ENCODE results near the gene DTX2. TPM values are rescaled to one million over a fixed set of nuclear protein-coding genes. Genes with fewer than 3 reads are reported as not detected.
"Not testable (repeated sequence)": the region's sequence is repeated elsewhere in the genome, so short reads cannot be mapped to it uniquely, and the experiment has no call there.

The DTX2 gene
- total RNA-seq, 1 donor from 2014 or later = 23.3 TPM

DNA sequence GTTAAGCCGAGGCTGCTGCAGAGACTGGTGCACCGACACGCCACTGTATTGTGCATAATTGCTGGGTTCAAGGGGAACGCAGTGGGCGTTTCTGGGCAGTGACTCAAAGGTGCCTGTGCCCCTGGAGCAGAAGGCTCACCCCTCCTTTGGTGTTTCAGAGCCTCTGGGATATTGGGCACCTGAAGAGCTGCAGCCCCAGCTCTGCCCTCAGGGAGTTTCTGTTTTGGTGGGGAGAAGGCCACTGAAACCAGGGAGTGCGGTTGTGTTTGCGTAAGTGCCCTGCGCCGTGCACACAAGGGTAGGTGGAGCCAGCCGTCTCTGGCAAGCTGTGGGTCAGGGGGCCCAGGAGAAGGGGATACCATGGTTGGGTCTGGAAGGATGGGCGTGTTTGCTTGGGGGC lies 14.8 kb downstream of the DTX2 start:
- not testable (repeated sequence) for H3K36me3 Mint-ChIP-seq (ENCODE audit: unreplicated experiment); DNase-seq; H3K27ac Mint-ChIP-seq (ENCODE audit: unreplicated experiment); H3K27me3 Mint-ChIP-seq (ENCODE audit: unreplicated experiment); H3K4me3 Mint-ChIP-seq (ENCODE audit: unreplicated experiment); H3K4me1 Mint-ChIP-seq (ENCODE audit: low read depth, unreplicated experiment); H3K9me3 Mint-ChIP-seq (ENCODE audit: unreplicated experiment)

DNA sequence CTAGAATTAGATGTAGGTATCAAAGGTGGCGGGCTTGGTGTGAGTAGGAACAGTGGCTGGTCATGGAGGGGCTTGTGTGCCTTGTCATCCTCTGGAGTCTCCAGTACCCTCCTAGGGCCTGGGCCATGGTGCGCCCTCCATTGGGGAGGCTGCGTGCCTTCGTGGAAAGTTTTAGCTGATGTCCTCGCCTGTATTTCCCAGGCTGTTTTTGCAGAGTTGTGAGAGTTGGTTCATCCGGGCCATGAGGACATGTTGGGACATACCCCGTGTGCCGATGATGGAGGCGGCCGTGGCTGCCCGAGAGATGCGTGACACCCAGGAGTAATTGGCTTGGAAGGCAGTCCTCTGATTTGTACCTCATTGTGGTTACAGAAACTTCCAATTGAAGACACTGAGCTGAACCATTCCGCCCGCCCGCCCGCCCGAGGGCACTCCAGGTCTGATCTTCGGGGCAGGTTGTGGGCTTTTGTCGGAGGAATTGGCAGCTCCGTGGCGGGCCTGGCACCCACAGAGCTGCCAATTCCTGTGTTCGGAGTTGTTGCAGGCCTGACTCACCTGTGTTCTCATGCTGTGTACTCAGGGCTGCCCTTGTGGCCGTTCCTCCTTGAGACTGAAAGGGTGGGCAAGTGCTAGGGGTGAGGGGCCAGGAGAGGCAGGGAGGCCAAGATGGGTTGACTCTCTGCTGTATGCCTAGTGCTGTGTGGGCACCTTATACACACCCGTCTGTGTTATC lies 15.4 kb downstream of the DTX2 start:
- not testable (repeated sequence) for H3K27ac Mint-ChIP-seq (ENCODE audit: unreplicated experiment); DNase-seq; H3K4me1 Mint-ChIP-seq (ENCODE audit: low read depth, unreplicated experiment); H3K4me3 Mint-ChIP-seq (ENCODE audit: unreplicated experiment); H3K27me3 Mint-ChIP-seq (ENCODE audit: unreplicated experiment); H3K9me3 Mint-ChIP-seq (ENCODE audit: unreplicated experiment); H3K36me3 Mint-ChIP-seq (ENCODE audit: unreplicated experiment)

DNA sequence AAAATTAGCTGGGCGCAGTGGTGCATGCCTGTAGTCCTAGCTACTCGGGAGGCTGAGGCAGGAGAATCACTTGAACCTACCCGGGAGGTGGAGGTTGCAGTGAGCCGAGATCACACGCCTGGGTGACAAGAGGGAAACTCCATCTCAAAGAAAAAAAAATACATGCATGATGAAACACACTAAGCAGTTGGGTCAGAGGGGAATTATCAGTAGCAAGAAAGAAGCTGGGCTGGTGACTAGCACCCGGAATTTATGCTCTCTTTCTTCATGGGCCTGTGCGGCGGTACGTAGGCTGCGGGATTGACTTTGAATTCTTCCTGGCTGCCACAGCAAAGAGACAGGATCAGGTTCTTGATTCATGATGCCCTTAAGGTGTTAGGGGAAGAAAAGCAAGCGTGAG lies 18.1 kb downstream of the DTX2 start:
- H3K36me3 Mint-ChIP-seq (ENCODE audit: unreplicated experiment); H3K4me1 Mint-ChIP-seq (ENCODE audit: low read depth, unreplicated experiment); H3K27me3 Mint-ChIP-seq (ENCODE audit: unreplicated experiment); H3K9me3 Mint-ChIP-seq (ENCODE audit: unreplicated experiment); H3K27ac Mint-ChIP-seq (ENCODE audit: unreplicated experiment); DNase-seq; H3K4me3 Mint-ChIP-seq (ENCODE audit: unreplicated experiment): not testable (repeated sequence)

DNA sequence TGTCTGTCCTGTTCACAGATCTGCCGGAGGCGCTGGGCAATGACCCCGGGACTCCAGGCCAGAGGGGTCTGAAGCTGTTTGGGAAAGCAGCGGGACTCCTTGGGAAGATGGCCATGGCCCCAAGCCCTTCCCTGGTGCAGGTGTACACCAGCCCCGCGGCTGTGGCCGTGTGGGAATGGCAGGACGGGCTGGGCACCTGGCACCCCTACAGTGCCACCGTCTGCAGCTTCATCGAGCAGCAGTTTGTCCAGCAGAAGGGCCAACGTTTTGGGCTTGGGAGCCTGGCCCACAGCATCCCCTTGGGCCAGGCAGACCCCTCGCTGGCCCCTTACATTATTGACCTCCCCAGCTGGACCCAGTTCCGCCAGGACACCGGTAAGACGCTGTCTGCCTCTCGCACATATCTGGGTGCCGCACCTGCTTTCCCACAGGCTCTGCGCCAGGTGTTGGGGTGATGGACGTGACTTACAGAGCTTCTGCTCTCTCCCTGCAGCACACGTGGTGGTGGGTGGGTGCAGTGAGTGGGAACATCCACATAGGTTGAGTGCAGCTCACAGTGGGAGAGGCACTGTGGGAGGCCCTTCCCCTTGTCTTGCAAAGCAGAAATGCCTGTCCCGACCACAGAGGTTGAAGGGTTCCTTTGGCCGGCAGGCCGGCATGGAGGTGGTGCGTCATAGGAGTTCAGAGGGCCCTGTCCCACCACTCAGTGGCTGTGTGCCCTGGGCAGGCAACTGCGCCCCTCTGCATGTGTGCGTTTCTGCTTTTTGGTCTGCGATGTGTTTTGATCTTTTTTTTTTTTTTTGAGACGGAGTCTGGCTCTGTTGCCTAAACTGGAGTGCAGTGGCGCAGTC lies 19.1 kb downstream of the DTX2 start:
- not testable (repeated sequence) for H3K9me3 Mint-ChIP-seq (ENCODE audit: unreplicated experiment); H3K27ac Mint-ChIP-seq (ENCODE audit: unreplicated experiment); H3K4me1 Mint-ChIP-seq (ENCODE audit: low read depth, unreplicated experiment); DNase-seq; H3K4me3 Mint-ChIP-seq (ENCODE audit: unreplicated experiment); H3K36me3 Mint-ChIP-seq (ENCODE audit: unreplicated experiment); H3K27me3 Mint-ChIP-seq (ENCODE audit: unreplicated experiment)

DNA sequence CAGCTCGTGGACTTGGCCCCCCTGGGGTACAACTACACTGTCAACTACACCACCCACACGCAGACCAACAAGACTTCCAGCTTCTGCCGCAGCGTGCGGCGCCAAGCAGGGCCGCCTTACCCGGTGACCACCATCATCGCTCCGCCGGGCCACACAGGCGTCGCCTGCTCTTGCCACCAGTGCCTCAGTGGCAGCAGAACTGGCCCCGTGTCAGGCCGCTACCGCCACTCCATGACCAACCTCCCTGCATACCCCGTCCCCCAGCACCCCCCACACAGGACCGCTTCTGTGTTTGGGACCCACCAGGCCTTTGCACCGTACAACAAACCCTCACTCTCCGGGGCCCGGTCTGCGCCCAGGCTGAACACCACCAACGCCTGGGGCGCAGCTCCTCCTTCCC lies 21.2 kb downstream of the DTX2 start:
- DNase-seq; H3K36me3 Mint-ChIP-seq (ENCODE audit: unreplicated experiment); H3K9me3 Mint-ChIP-seq (ENCODE audit: unreplicated experiment); H3K27ac Mint-ChIP-seq (ENCODE audit: unreplicated experiment); H3K27me3 Mint-ChIP-seq (ENCODE audit: unreplicated experiment); H3K4me3 Mint-ChIP-seq (ENCODE audit: unreplicated experiment); H3K4me1 Mint-ChIP-seq (ENCODE audit: low read depth, unreplicated experiment): not testable (repeated sequence)

DNA sequence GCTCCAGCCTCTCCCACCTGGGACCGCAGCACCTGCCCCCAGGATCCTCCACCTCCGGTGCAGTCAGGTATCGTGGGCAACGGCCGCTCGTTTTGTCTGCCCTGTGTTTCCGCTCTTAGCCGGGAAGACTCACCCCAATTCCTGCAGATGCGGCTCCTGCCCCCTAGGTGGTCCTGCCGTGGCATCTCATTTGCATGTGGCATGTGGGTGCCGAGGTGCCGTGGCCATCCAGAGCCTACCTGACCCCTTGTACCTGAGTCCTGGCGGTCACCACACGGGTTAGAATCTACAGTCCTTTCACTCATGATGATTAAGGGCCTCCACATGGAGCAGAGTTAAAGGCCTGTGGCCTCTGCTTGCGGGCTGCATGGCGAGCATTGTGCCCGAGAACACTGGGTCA lies 21.6 kb downstream of the DTX2 start:
- not testable (repeated sequence) for H3K27me3 Mint-ChIP-seq (ENCODE audit: unreplicated experiment); H3K27ac Mint-ChIP-seq (ENCODE audit: unreplicated experiment); H3K4me3 Mint-ChIP-seq (ENCODE audit: unreplicated experiment); H3K36me3 Mint-ChIP-seq (ENCODE audit: unreplicated experiment); DNase-seq; H3K9me3 Mint-ChIP-seq (ENCODE audit: unreplicated experiment); H3K4me1 Mint-ChIP-seq (ENCODE audit: low read depth, unreplicated experiment)

DNA sequence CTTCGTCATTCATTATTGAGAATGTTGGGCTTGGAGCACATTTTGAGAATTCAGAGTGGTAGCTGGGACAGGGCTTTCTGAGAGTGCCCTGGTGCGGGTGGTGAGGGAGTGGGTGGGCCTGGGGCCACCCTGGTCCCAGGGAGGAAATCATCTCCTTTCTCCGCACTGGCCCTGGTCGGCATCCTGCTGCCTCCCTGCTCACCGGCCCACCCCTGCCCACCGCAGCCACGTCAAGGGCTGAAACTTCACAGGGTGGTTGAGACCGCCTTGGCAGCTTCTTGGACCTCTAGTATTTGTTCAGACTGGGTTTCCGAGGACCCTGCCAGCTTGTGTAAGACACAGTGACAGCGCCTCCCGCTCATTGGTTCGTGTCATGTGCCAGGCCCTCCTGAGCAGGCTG lies 22.9 kb downstream of the DTX2 start:
- not testable (repeated sequence) for H3K4me1 Mint-ChIP-seq (ENCODE audit: low read depth, unreplicated experiment); H3K27me3 Mint-ChIP-seq (ENCODE audit: unreplicated experiment); H3K27ac Mint-ChIP-seq (ENCODE audit: unreplicated experiment); H3K36me3 Mint-ChIP-seq (ENCODE audit: unreplicated experiment); H3K4me3 Mint-ChIP-seq (ENCODE audit: unreplicated experiment); H3K9me3 Mint-ChIP-seq (ENCODE audit: unreplicated experiment); DNase-seq

DNA sequence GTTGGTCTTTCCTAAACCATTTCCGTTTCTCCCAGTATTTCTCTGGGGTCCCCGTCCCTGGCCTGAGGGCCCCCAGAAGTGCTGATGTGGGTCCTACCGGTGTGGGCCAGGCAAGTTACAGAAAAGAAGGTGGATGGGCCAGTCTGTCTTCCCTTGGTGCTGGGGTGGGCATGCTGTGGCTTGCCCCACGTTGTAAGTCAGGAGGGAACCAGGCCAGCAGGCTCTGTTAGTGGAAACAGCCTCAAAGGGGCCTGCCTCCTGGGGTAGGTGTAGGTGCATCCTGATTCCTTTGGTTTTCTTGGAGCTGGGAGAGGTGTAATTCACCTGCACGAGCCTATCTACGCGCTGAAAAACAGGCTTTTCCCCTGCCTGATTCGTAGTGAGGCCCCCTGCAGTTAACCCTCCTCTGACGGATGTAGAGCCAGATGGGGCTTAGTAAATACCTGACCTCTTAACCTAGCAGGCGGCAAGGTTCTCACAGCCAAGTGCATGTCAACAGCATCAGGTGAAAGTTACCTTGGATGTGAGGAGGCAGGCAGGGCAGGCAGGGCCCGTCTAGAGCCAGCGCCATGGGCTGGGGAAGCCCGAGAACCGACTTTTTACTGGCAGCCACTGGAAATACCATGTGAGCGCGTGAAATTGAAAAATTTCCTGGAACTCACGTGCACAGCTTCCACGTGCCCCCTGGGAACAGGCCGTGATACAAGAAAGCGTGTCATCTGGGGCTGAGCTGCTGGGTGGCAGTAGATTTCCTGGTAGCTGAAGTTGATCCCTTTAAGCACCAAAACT lies 24.5 kb downstream of the DTX2 start:
- H3K4me1 Mint-ChIP-seq (ENCODE audit: low read depth, unreplicated experiment) = not testable (repeated sequence)

DNA sequence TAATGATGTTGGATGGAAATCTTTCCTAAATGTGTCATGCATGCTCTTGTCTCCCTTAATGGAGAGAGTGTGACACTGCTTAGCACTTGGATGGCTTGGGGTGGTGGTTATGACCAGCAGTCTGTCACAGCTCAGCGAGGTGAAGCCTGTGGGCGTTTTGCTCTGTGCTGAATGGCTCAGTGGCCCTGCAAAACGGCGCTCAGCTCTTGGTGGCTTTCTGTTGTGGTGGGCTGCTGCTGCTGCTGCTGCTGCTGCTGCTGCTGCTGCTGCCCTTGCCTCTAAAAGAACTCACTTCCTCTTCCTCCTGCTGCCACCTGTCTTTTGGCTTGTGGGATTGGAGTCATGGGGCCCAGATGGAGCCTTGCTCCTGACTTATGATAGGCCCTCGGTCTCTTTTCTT lies 25.1 kb downstream of the DTX2 start:
- H3K36me3 Mint-ChIP-seq (ENCODE audit: unreplicated experiment); DNase-seq; H3K9me3 Mint-ChIP-seq (ENCODE audit: unreplicated experiment); H3K27me3 Mint-ChIP-seq (ENCODE audit: unreplicated experiment); H3K27ac Mint-ChIP-seq (ENCODE audit: unreplicated experiment); H3K4me3 Mint-ChIP-seq (ENCODE audit: unreplicated experiment); H3K4me1 Mint-ChIP-seq (ENCODE audit: low read depth, unreplicated experiment): not testable (repeated sequence)

More for the DNA sequence above, 24.5 kb downstream of the DTX2 start:
- not testable (repeated sequence) for H3K9me3 Mint-ChIP-seq (ENCODE audit: unreplicated experiment); H3K27me3 Mint-ChIP-seq (ENCODE audit: unreplicated experiment); H3K36me3 Mint-ChIP-seq (ENCODE audit: unreplicated experiment); DNase-seq; H3K27ac Mint-ChIP-seq (ENCODE audit: unreplicated experiment); H3K4me3 Mint-ChIP-seq (ENCODE audit: unreplicated experiment)

DNA sequence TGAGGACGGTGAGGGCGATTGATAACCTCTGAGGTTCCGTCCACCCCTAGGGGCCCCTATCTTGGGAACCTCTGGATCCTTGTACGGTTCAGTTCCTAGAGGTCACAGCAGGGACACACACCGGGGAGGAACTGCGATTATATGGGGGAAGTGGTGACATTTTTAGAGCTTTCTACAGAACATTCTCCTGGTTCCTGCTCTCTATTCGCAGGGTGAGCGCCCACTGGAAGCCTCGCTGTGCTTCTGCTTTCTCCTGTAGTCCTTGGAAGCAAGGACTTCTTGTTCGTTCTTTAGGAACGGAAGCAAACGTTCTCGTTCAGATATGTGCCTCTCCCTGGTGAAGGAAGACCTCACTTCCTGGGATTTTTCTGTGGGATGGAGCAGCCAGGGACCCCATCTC lies 26.5 kb downstream of the DTX2 start:
- not testable (repeated sequence) for H3K27ac Mint-ChIP-seq (ENCODE audit: unreplicated experiment); H3K4me3 Mint-ChIP-seq (ENCODE audit: unreplicated experiment); H3K27me3 Mint-ChIP-seq (ENCODE audit: unreplicated experiment); H3K9me3 Mint-ChIP-seq (ENCODE audit: unreplicated experiment); H3K4me1 Mint-ChIP-seq (ENCODE audit: low read depth, unreplicated experiment); H3K36me3 Mint-ChIP-seq (ENCODE audit: unreplicated experiment); DNase-seq

DNA sequence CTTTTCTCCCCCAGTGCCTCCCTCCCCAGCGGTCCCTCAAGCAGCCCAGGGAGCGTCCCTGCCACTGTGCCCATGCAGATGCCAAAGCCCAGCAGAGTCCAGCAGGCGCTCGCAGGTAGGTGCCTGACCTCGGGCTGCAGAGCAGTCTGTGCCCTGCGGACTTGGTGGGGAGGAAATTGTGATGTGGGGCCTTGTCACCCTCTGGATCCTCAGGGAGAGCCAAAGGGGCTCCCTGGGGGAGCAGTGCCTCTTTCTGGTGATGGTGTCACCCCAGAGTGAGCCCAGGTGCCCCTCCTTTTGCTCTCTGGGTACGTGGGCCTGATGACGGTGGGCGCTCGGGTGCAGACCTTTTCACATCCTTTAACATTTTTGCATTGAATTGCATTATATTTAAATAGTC lies 30.6 kb downstream of the DTX2 start:
- H3K27me3 Mint-ChIP-seq (ENCODE audit: unreplicated experiment); H3K27ac Mint-ChIP-seq (ENCODE audit: unreplicated experiment); DNase-seq; H3K36me3 Mint-ChIP-seq (ENCODE audit: unreplicated experiment); H3K4me3 Mint-ChIP-seq (ENCODE audit: unreplicated experiment); H3K9me3 Mint-ChIP-seq (ENCODE audit: unreplicated experiment); H3K4me1 Mint-ChIP-seq (ENCODE audit: low read depth, unreplicated experiment): not testable (repeated sequence)

DNA sequence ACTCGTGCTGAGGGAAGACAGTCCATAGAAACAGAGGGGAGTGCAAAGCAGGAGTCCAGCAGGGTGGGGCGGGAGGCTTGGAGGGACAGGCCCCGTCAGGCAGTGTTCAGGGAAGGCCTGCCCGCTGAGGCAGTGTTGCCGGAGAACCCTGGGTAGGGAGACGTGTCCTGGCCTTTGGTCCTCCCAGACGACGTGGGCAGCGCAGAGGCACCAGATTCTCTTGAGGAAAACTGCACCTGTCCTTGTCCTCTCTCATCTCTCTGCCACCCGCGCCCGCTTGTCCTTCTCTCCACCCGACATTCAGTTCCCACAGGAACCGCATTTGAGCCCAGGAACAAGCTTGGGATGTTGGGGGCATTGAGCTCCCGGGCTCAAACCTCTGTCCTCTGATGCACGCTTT lies 34.2 kb downstream of the DTX2 start:
- not testable (repeated sequence) for DNase-seq; H3K4me1 Mint-ChIP-seq (ENCODE audit: low read depth, unreplicated experiment); H3K4me3 Mint-ChIP-seq (ENCODE audit: unreplicated experiment); H3K27ac Mint-ChIP-seq (ENCODE audit: unreplicated experiment); H3K27me3 Mint-ChIP-seq (ENCODE audit: unreplicated experiment); H3K36me3 Mint-ChIP-seq (ENCODE audit: unreplicated experiment); H3K9me3 Mint-ChIP-seq (ENCODE audit: unreplicated experiment)
